ENCODE results near the gene HAGH.
"Not testable (repeated sequence)": the region's sequence is repeated elsewhere in the genome, so short reads cannot be mapped to it uniquely, and the experiment has no call there.

Gene HAGH

GRCh38 chr16:1810106-1810505 lies 16.5 kb downstream of the HAGH start:
- no peak for DNase-seq

- DNase-seq = no peak
These were observed 17.3 kb downstream of the HAGH start for GRCh38 chr16:1809281-1809801.

GRCh38 chr16:1808691-1809090 lies 17.9 kb downstream of the HAGH start:
- no peak for DNase-seq

- DNase-seq = no peak
These were observed 19.0 kb downstream of the HAGH start for GRCh38 chr16:1807626-1808025.

GRCh38 chr16:1800701-1801100 lies 25.9 kb downstream of the HAGH start:
- DNase-seq = no peak

GRCh38 chr16:1799263-1799662 lies 27.4 kb downstream of the HAGH start:
- not testable (repeated sequence) for DNase-seq

- DNase-seq = no peak
These were observed 31.5 kb downstream of the HAGH start for GRCh38 chr16:1794908-1795666.

GRCh38 chr16:1794221-1794871 lies 32.3 kb downstream of the HAGH start:
- no peak for DNase-seq

GRCh38 chr16:1793578-1794220 lies 32.9 kb downstream of the HAGH start, which contains the start of gene IGFALS:
IGFALS (minus strand) TSS chr16:1793705; CDS start chr16:1793652, 53 bp downstream.
- DNase-seq = no peak

- no peak for DNase-seq
These were observed 33.6 kb downstream of the HAGH start for GRCh38 chr16:1792836-1793577.

- no peak for DNase-seq
These were observed 34.4 kb downstream of the HAGH start for GRCh38 chr16:1791943-1792812.

- no peak for DNase-seq
These were observed 35.2 kb downstream of the HAGH start for GRCh38 chr16:1791256-1791942.

GRCh38 chr16:1790611-1791255 lies 35.9 kb downstream of the HAGH start:
- DNase-seq = no peak

- DNase-seq = no peak
These were observed 36.4 kb downstream of the HAGH start for GRCh38 chr16:1790261-1790610.

- DNase-seq = no peak
These were observed 37.0 kb downstream of the HAGH start for GRCh38 chr16:1789643-1790045.

- DNase-seq = no peak
These were observed 37.9 kb downstream of the HAGH start for GRCh38 chr16:1788708-1789100.

GRCh38 chr16:1788095-1788707 lies 38.4 kb downstream of the HAGH start:
- DNase-seq = no peak

- DNase-seq = no peak
These were observed 39.1 kb downstream of the HAGH start for GRCh38 chr16:1787322-1788094.

GRCh38 chr16:1787056-1787321 lies 39.6 kb downstream of the HAGH start:
- no peak for DNase-seq
